Liver (tissue), 9 donors: ENCODE data around the gene ZNF232. TPM values are rescaled to one million over a fixed set of nuclear protein-coding genes. Genes with fewer than 3 reads are reported as not detected.
A peak's percentile ranks its signal among the peaks of the same experiment; 100 is the strongest.

ENCODE experiments used
- DNase-seq: peaks from one replicate; pipeline ENCODE4 v3.0.0-alpha.2; 2017; ENCODE audit warnings: low spot score
- H3K27ac ChIP-seq, 2 donors: one replicate each; pipeline ENCODE4 v1.7.0; 2013; ENCODE audit warnings: inconsistent platforms in 2 of 2, low read length in 2 of 2, control low read depth in 1 of 2, low read depth in 1 of 2, mild to moderate bottlenecking in 1 of 2
- H3K27me3 ChIP-seq, 4 donors: one replicate each; pipeline versions ENCODE4 v1.6.1 to v1.7.0; 2013; ENCODE audit warnings: low read length in 3 of 4, inconsistent platforms in 1 of 4, mild to moderate bottlenecking in 1 of 4, moderate library complexity in 1 of 4; ENCODE audit not compliant: control insufficient read depth in 4 of 4, insufficient read depth in 4 of 4
- H3K36me3 ChIP-seq, 4 donors: one replicate each; pipeline versions ENCODE4 v1.6.1 to v1.7.0; 2013; ENCODE audit warnings: low read length in 3 of 4, mild to moderate bottlenecking in 3 of 4, low read depth in 1 of 4, moderate library complexity in 1 of 4; ENCODE audit not compliant: control insufficient read depth in 4 of 4, insufficient read depth in 3 of 4
- H3K4me1 ChIP-seq, 4 donors: one replicate each; pipeline versions ENCODE4 v1.6.1 to v1.7.0; 2013; ENCODE audit warnings: low read length in 3 of 4, mild to moderate bottlenecking in 3 of 4, moderate library complexity in 1 of 4; ENCODE audit not compliant: control insufficient read depth in 4 of 4, insufficient read depth in 4 of 4
- H3K4me3 ChIP-seq, 3 donors: one replicate each; pipeline versions ENCODE4 v1.6.1 to v1.7.0; 2013; ENCODE audit warnings: low read length in 3 of 3, control low read depth in 1 of 3, low read depth in 1 of 3, mild to moderate bottlenecking in 1 of 3
- H3K9ac ChIP-seq, 2 donors: one replicate each; pipeline ENCODE4 v1.7.0; 2013; ENCODE audit warnings: low read length in 2 of 2, mild to moderate bottlenecking in 2 of 2, moderate library complexity in 2 of 2, control low read depth in 1 of 2, low read depth in 1 of 2
- H3K9me3 ChIP-seq, 4 donors: one replicate each; pipeline versions ENCODE4 v1.6.1 to v1.7.0; 2013; ENCODE audit warnings: low read length in 3 of 4; ENCODE audit not compliant: control insufficient read depth in 4 of 4
- ATF3 ChIP-seq: IDR thresholded peaks from 2 replicates; pipeline ENCODE4 v1.6.1; 2016; ENCODE audit warnings: antibody characterized with exemption
- CTCF ChIP-seq: fragments of 150-350 bp; IDR thresholded peaks from 2 replicates; pipeline ENCODE4 v1.5.1; 2017; ENCODE audit warnings: improper control_type of control experiment, low read depth, low read length; ENCODE audit not compliant: missing input control
- EGR1 ChIP-seq, 2 donors: IDR thresholded peaks; 2 replicates each; pipeline ENCODE4 v1.6.1; 2016 to 2018; ENCODE audit warnings: antibody characterized with exemption in 2 of 2, low read depth in 2 of 2
- FOXA1 ChIP-seq: IDR thresholded peaks from 2 replicates; pipeline ENCODE4 v1.6.1; 2016; ENCODE audit warnings: antibody characterized with exemption
- FOXA2 ChIP-seq: IDR thresholded peaks from 2 replicates; pipeline ENCODE4 v1.6.1; 2016; ENCODE audit warnings: antibody characterized with exemption
- HNF4A ChIP-seq, 2 donors: conservative IDR thresholded peaks; 2 replicates each; pipeline ENCODE4 v1.6.1; 2016; ENCODE audit warnings: antibody characterized with exemption in 2 of 2, mild to moderate bottlenecking in 2 of 2
- HNF4G ChIP-seq: IDR thresholded peaks from 2 replicates; pipeline ENCODE4 v1.6.1; 2016; ENCODE audit warnings: antibody characterized with exemption
- JUND ChIP-seq, 2 donors: IDR thresholded peaks; 2 replicates each; pipeline ENCODE4 v1.6.1; 2016; ENCODE audit warnings: antibody characterized with exemption in 2 of 2
- MAX ChIP-seq: IDR thresholded peaks from 2 replicates; pipeline ENCODE4 v1.6.1; 2016; ENCODE audit warnings: antibody characterized with exemption
- NR2F2 ChIP-seq: IDR thresholded peaks from 2 replicates; pipeline ENCODE4 v1.6.1; 2016; ENCODE audit warnings: antibody characterized with exemption
- RAD21 ChIP-seq, 2 donors: IDR thresholded peaks; 2 replicates each; pipeline ENCODE4 v1.6.1; 2016; ENCODE audit warnings: antibody characterized with exemption in 2 of 2, mild to moderate bottlenecking in 2 of 2
- REST ChIP-seq: IDR thresholded peaks from 2 replicates; pipeline ENCODE4 v1.6.1; 2016; ENCODE audit warnings: antibody characterized with exemption, mild to moderate bottlenecking
- RXRA ChIP-seq, 2 donors: IDR thresholded peaks; 2 replicates each; pipeline ENCODE4 v1.6.1; 2017 to 2018; ENCODE audit warnings: antibody characterized with exemption in 2 of 2, mild to moderate bottlenecking in 1 of 2
- SP1 ChIP-seq: IDR thresholded peaks from 2 replicates; pipeline ENCODE4 v1.6.1; 2018; ENCODE audit warnings: antibody characterized with exemption, mild to moderate bottlenecking
- TAF1 ChIP-seq: conservative IDR thresholded peaks from 2 replicates; pipeline ENCODE4 v1.6.1; 2016; ENCODE audit warnings: antibody characterized with exemption, mild to moderate bottlenecking
- YY1 ChIP-seq: IDR thresholded peaks from 2 replicates; pipeline ENCODE4 v1.6.1; 2016; ENCODE audit warnings: antibody characterized with exemption, mild to moderate bottlenecking
- ZBTB33 ChIP-seq: IDR thresholded peaks from 2 replicates; pipeline ENCODE4 v1.6.1; 2016; ENCODE audit warnings: antibody characterized with exemption
- WGBS: extraction: QIAGEN DNeasy Blood & Tissue Kit; methylation state at CpG from one replicate; pipeline ENCODE4 v1.1.7; 2013; 5-methylcytosine and 5-hydroxymethylcytosine counted together
- polyA plus RNA-seq, 2 donors: library from polyadenylated mRNA; stranded (reverse) in 1 of 2; unstranded in 1 of 2; fragments of 200-250 nt in 1 of 2; fragments of >200 nt in 1 of 2; fragmentation: Nextera tagmentation in 1 of 2; extraction: Ambion mirVana in 1 of 2; gene quantifications; one replicate each; pipeline versions ENCODE4 v1.2.1 to v1.2.3, GENCODE V29; 2013 to 2015
- total RNA-seq, 2 donors: library from RNA; depleted of rRNA; stranded (reverse); fragments of >200 nt; gene quantifications; one replicate each; pipeline ENCODE4 v1.2.3, GENCODE V29; 2014
- donor health status: healthy.
- donor health status: healthy.
- donor health status: healthy.
- donor health status: healthy.
- donor health status: healthy.

ZNF232 gene
- total and polyA plus RNA-seq, 4 donors: 2.5 to 4.0 (median 3.0) TPM

- H3K4me1 ChIP-seq: no peaks in the 10 kb centered on the region
- DNase-seq: no peak
- peaks cover 0 to 5% (median 2%) of the 10 kb centered on the region in 4 donors for H3K36me3 ChIP-seq
- H3K9ac ChIP-seq: no peak overlapping the region
- TF ChIP-seq ATF3 (no peak), HNF4A (conservative IDR thresholded peaks at IDR 0.05) (no peak), JUND (IDR thresholded peaks at IDR 0.05) (no peak), FOXA2 (no peak), RAD21 (IDR thresholded peaks at IDR 0.05) (no peak), ZBTB33 (no peak), MAX (no peak), REST (no peak), RXRA (IDR thresholded peaks at IDR 0.05) (no peak), EGR1 (IDR thresholded peaks at IDR 0.05; ENCODE audit: low read depth in 2 of 2) (no peak), FOXA1 (no peak), SP1 (no peak), TAF1 (no peak), HNF4G (no peak), YY1 (no peak), NR2F2 (no peak), CTCF (no peak)
- peaks cover 0 to 5% (median 0%) of the 10 kb centered on the region in 4 donors for H3K27me3 ChIP-seq
- H3K4me3 ChIP-seq: peak overlapping the region; percentile 43 to 46 (median 46)
- WGBS: 21% methylated on average over 7 of the region's 7 CpGs
- peaks cover 38 to 58% (median 48%) of the 10 kb centered on the region in 4 donors for H3K9me3 ChIP-seq
- no peak overlapping the region for H3K27ac ChIP-seq
Observed at GRCh38 chr17:5096731-5097100, 15.0 kb downstream of the ZNF232 start.
